Osteoblast (primary cell): ENCODE data around the gene STRA6. TPM values are rescaled to one million over a fixed set of nuclear protein-coding genes. Genes with fewer than 3 reads are reported as not detected.

Experiments used
- DNase-seq: peaks from one replicate; pipeline ENCODE4 v3.0.0; 2011; ENCODE audit warnings: low spot score, mixed read lengths; ENCODE audit not compliant: insufficient read length; ENCODE audit errors: missing footprints
- H2AFZ ChIP-seq: 2 replicates; pipeline ENCODE4 v1.6.0; 2011; ENCODE audit warnings: mild to moderate bottlenecking, low read length
- H3K27ac ChIP-seq: 2 replicates; pipeline ENCODE4 v1.5.1; 2011; ENCODE audit warnings: mild to moderate bottlenecking, low read depth, low read length, moderate library complexity
- H3K27me3 ChIP-seq: 2 replicates; pipeline ENCODE4 v1.6.0; 2012; ENCODE audit warnings: mild to moderate bottlenecking, control low read depth, inconsistent platforms, low read length, moderate library complexity; ENCODE audit not compliant: insufficient read depth
- H3K36me3 ChIP-seq: 2 replicates; pipeline ENCODE4 v1.5.1; 2011; ENCODE audit warnings: mild to moderate bottlenecking, low read length, control low read depth, moderate library complexity; ENCODE audit not compliant: insufficient read depth
- H3K4me1 ChIP-seq: 2 replicates; pipeline ENCODE4 v1.5.1; 2011; ENCODE audit warnings: mild to moderate bottlenecking, low read length, control low read depth, moderate library complexity; ENCODE audit not compliant: insufficient read depth
- H3K4me2 ChIP-seq: 2 replicates; pipeline ENCODE4 v1.6.0; 2011; ENCODE audit warnings: mild to moderate bottlenecking, low read length; ENCODE audit not compliant: insufficient read depth
- H3K4me3 ChIP-seq: fragments of 200-600 bp; sonication (generic); 3 replicates; pipeline ENCODE4 v1.5.1; 2012; ENCODE audit warnings: mild to moderate bottlenecking, low read length, inconsistent platforms; ENCODE audit not compliant: insufficient read depth
- H3K79me2 ChIP-seq: 2 replicates; pipeline ENCODE4 v1.6.0; 2012; ENCODE audit warnings: mild to moderate bottlenecking, low read length, control low read depth, inconsistent platforms; ENCODE audit not compliant: insufficient read depth
- H3K9me3 ChIP-seq: 2 replicates; pipeline ENCODE4 v1.5.1; 2011; ENCODE audit warnings: low read depth, low read length, control low read depth
- H4K20me1 ChIP-seq: 2 replicates; pipeline ENCODE4 v1.6.0; 2012; ENCODE audit warnings: mild to moderate bottlenecking, low read length, control low read depth; ENCODE audit not compliant: insufficient read depth
- CTCF ChIP-seq: IDR thresholded peaks from 2 replicates; pipeline ENCODE4 v1.5.1; 2011; ENCODE audit warnings: mild to moderate bottlenecking, low read depth, low read length, moderate library complexity; ENCODE audit errors: extremely low read depth
- total RNA-seq: library from RNA; depleted of rRNA; stranded (reverse); fragments of >200 nt; gene quantifications from 2 replicates; pipeline ENCODE4 v1.2.3, GENCODE V29; 2012

The STRA6 gene
- total RNA-seq, 1 donor = 0.36 TPM

GRCh38 chr15:74231475-74231874 is 28.9 kb upstream of the STRA6 start:
- Histone ChIP-seq H3K9me3 (no peaks in the 10 kb centered on the region), H3K79me2 (no peaks in the 10 kb centered on the region), H3K4me2 (no peak overlapping the region), H3K4me3 (no peak overlapping the region), H3K4me1 (peaks cover 14% of the 10 kb centered on the region), H2AFZ (no peak overlapping the region), H3K36me3 (no peaks in the 10 kb centered on the region), H3K27me3 (peaks cover 2% of the 10 kb centered on the region), H4K20me1 (no peaks in the 10 kb centered on the region), H3K27ac (no peak overlapping the region)
- no peak for TF ChIP-seq CTCF
- peak; percentile 8 for DNase-seq

- no peaks in the 10 kb centered on the region for H3K79me2 ChIP-seq
- H3K9me3 ChIP-seq = no peaks in the 10 kb centered on the region
- no peak overlapping the region for H3K4me2 ChIP-seq
- DNase-seq = peak; percentile 35
- H2AFZ ChIP-seq = no peak overlapping the region
- no peak overlapping the region for H3K4me3 ChIP-seq
- H3K27ac ChIP-seq = no peak overlapping the region
- no peak for TF ChIP-seq CTCF
- peaks cover 2% of the 10 kb centered on the region for H3K27me3 ChIP-seq
- H4K20me1 ChIP-seq = no peaks in the 10 kb centered on the region
- no peaks in the 10 kb centered on the region for H3K36me3 ChIP-seq
- peaks cover 14% of the 10 kb centered on the region for H3K4me1 ChIP-seq
These were observed 27.1 kb upstream of the STRA6 start for GRCh38 chr15:74229686-74230085.

GRCh38 chr15:74228723-74229081 is 26.1 kb upstream of the STRA6 start:
- Histone ChIP-seq H4K20me1 (no peaks in the 10 kb centered on the region), H3K4me1 (peaks cover 8% of the 10 kb centered on the region), H3K79me2 (no peaks in the 10 kb centered on the region), H3K27me3 (peaks cover 2% of the 10 kb centered on the region), H3K36me3 (no peaks in the 10 kb centered on the region), H3K9me3 (no peaks in the 10 kb centered on the region), H2AFZ (peak overlapping the region; percentile 58), H3K4me3 (no peak overlapping the region), H3K4me2 (peak overlapping the region; percentile 48), H3K27ac (no peak overlapping the region)
- TF ChIP-seq CTCF = no peak
- DNase-seq = peak; percentile 90

GRCh38 chr15:74227968-74228722 is 25.6 kb upstream of the STRA6 start:
- Histone ChIP-seq H4K20me1 (no peaks in the 10 kb centered on the region), H3K9me3 (no peaks in the 10 kb centered on the region), H2AFZ (peak overlapping the region; percentile 58), H3K4me1 (peaks cover 4% of the 10 kb centered on the region), H3K4me3 (no peak overlapping the region), H3K36me3 (no peaks in the 10 kb centered on the region), H3K4me2 (peak overlapping the region; percentile 48), H3K79me2 (no peaks in the 10 kb centered on the region), H3K27ac (no peak overlapping the region), H3K27me3 (peaks cover 2% of the 10 kb centered on the region)
- peak; percentile 68 for DNase-seq
- no peak for TF ChIP-seq CTCF
